ENCODE data around the gene ATXN1.
A peak's percentile ranks its signal among the peaks of the same experiment; 100 is the strongest.

Gene ATXN1

GRCh38 chr6:16730738-16731477 lies 30.4 kb downstream of the ATXN1 start (continued):
- no peak for TF ChIP-seq ZNF654 (tag by site-specific recombination; IDR thresholded peaks at IDR 0.05; ENCODE audit: low read depth)
- no peak for TF ChIP-seq ZNF37A (tag by site-specific recombination; IDR thresholded peaks at IDR 0.05)
- peak; percentile 65 for TF ChIP-seq TSHZ1 (tag by site-specific recombination; IDR thresholded peaks at IDR 0.05; ENCODE audit: borderline replicate concordance)
- TF ChIP-seq ZBTB44 (tag by site-specific recombination; IDR thresholded peaks at IDR 0.05) = peak; percentile 45; the same call in 1 of the 2 replicates
- peak; percentile 39; the same call in 1 of the 2 replicates for TF ChIP-seq KLF10 (tag by site-specific recombination; IDR thresholded peaks at IDR 0.05)
- peak; percentile 31; the same call in 1 of the 2 replicates for TF ChIP-seq ZNF501 (tag by site-specific recombination; IDR thresholded peaks at IDR 0.05)
- peak; percentile 46; the same call in 1 of the 2 replicates for TF ChIP-seq ZNF394 (tag by site-specific recombination; IDR thresholded peaks at IDR 0.05; ENCODE audit: borderline replicate concordance)
- no peak for TF ChIP-seq ZNF560 (tag by site-specific recombination; IDR thresholded peaks at IDR 0.05; ENCODE audit: borderline replicate concordance)
- TF ChIP-seq ZFHX2 (tag by site-specific recombination; conservative IDR thresholded peaks at IDR 0.05) = no peak
- peak; percentile 81 for TF ChIP-seq ZEB2 (tag by site-specific recombination; IDR thresholded peaks at IDR 0.05)
- peak; percentile 87 for TF ChIP-seq OSR2 (tag by site-specific recombination; IDR thresholded peaks at IDR 0.05)
- TF ChIP-seq WT1 (tag by site-specific recombination; IDR thresholded peaks at IDR 0.05) = peak; percentile 76
- no peak for TF ChIP-seq ZBTB17 (tag by site-specific recombination; IDR thresholded peaks at IDR 0.05)
- TF ChIP-seq, protein P1, sequence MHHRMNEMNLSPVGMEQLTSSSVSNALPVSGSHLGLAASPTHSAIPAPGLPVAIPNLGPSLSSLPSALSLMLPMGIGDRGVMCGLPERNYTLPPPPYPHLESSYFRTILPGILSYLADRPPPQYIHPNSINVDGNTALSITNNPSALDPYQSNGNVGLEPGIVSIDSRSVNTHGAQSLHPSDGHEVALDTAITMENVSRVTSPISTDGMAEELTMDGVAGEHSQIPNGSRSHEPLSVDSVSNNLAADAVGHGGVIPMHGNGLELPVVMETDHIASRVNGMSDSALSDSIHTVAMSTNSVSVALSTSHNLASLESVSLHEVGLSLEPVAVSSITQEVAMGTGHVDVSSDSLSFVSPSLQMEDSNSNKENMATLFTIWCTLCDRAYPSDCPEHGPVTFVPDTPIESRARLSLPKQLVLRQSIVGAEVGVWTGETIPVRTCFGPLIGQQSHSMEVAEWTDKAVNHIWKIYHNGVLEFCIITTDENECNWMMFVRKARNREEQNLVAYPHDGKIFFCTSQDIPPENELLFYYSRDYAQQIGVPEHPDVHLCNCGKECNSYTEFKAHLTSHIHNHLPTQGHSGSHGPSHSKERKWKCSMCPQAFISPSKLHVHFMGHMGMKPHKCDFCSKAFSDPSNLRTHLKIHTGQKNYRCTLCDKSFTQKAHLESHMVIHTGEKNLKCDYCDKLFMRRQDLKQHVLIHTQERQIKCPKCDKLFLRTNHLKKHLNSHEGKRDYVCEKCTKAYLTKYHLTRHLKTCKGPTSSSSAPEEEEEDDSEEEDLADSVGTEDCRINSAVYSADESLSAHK (tag by site-specific recombination; IDR thresholded peaks at IDR 0.05) = peak; percentile 57; the same call in 1 of the 2 replicates
- TF ChIP-seq ZXDB (tag by site-specific recombination; IDR thresholded peaks at IDR 0.05) = peak; percentile 65; the same call in 1 of the 2 replicates
- TF ChIP-seq OVOL3 (tag by site-specific recombination; IDR thresholded peaks at IDR 0.05) = no peak
- TF ChIP-seq ZNF202 (tag by site-specific recombination; IDR thresholded peaks at IDR 0.05; ENCODE audit: borderline replicate concordance) = no peak
- TF ChIP-seq ZNF362 (tag by site-specific recombination; IDR thresholded peaks at IDR 0.05) = peak; percentile 80
- TF ChIP-seq ZNF670 (tag by site-specific recombination; IDR thresholded peaks at IDR 0.05; ENCODE audit: low read depth) = no peak
- TF ChIP-seq TRIM28 (IDR thresholded peaks at IDR 0.05; ENCODE audit: borderline replicate concordance, low read length) = 0 out of 2 replicates have a peak, but pooled peaks have one; percentile 21
- TF ChIP-seq, protein P2, sequence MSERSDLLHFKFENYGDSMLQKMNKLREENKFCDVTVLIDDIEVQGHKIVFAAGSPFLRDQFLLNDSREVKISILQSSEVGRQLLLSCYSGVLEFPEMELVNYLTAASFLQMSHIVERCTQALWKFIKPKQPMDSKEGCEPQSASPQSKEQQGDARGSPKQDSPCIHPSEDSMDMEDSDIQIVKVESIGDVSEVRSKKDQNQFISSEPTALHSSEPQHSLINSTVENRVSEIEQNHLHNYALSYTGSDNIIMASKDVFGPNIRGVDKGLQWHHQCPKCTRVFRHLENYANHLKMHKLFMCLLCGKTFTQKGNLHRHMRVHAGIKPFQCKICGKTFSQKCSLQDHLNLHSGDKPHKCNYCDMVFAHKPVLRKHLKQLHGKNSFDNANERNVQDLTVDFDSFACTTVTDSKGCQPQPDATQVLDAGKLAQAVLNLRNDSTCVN (tag by site-specific recombination; optimal IDR thresholded peaks at IDR 0.05) = no peak
- TF ChIP-seq KLF7 (tag by site-specific recombination; IDR thresholded peaks at IDR 0.05; ENCODE audit: borderline replicate concordance) = no peak
- no peak for TF ChIP-seq SP2 (tag by site-specific recombination; IDR thresholded peaks at IDR 0.05)
- TF ChIP-seq ZNF155 (tag by site-specific recombination; IDR thresholded peaks at IDR 0.05) = no peak
- TF ChIP-seq ZNF366 (tag by site-specific recombination; conservative IDR thresholded peaks at IDR 0.05) = peak; percentile 44
- TF ChIP-seq ZNF2 (tag by site-specific recombination; IDR thresholded peaks at IDR 0.05) = 0 out of 2 replicates have a peak, but pooled peaks have one; percentile 56
- 0 out of 2 replicates have a peak, but pooled peaks have one; percentile 26 for TF ChIP-seq KLF8 (tag by site-specific recombination; IDR thresholded peaks at IDR 0.05)
- no peak for TF ChIP-seq ATF2 (tag by site-specific recombination; IDR thresholded peaks at IDR 0.05; ENCODE audit: low read depth)
- peak; percentile 82 for TF ChIP-seq SP7 (tag by site-specific recombination; IDR thresholded peaks at IDR 0.05)
